SKM-1 (cell line): ENCODE measurements around the gene SLC17A7.

Experiments
- DNase-seq: peaks from one replicate; lab custom pipeline; 2025; ENCODE audit not compliant: unreplicated experiment; lab: John Stamatoyannopoulos, UW

SLC17A7 gene

DNA sequence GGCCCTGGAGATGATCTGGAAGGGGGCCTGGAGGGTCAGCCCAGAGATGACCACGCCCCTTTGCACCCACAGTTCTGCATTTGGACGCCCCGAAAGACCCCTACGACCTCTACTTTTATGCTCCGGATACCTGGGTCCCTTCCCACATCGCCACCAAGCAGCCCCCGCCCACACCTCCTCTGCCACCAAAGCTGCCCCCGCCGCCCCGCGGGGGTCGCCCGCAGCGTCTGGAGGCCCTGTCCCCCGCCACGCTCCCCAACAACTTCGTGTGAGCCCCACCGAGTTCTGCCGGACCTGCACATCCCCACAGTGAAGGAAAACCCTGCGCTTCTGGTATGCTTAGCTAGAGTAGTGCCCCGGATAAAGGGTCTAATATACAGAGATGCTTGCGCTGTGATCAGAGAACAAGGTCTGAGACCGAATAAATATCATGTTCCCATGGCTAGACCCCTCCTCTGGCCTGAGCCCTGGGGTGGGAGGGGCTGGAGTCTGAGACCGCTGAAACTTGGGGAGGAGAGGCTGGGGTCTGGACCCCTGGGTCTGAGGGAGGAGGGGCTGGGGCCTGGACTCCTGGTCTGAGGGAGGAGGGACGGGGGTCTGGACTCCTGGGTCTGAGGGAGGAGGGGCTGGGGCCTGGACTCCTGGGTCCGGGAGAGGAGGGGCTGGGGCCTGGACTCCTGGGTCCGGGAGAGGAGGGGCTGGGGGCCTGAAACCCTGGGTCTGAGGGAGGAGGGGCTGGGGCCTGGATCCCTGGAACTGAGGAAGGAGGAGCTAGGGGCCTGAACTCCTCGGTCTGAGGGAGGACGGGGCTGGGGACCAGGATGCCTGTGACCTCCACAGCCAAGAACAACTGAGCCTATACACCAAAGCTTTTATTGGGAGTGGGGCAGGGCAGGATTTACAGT, 12.5 kb downstream of the SLC17A7 start:
- DNase-seq: no peak

DNA sequence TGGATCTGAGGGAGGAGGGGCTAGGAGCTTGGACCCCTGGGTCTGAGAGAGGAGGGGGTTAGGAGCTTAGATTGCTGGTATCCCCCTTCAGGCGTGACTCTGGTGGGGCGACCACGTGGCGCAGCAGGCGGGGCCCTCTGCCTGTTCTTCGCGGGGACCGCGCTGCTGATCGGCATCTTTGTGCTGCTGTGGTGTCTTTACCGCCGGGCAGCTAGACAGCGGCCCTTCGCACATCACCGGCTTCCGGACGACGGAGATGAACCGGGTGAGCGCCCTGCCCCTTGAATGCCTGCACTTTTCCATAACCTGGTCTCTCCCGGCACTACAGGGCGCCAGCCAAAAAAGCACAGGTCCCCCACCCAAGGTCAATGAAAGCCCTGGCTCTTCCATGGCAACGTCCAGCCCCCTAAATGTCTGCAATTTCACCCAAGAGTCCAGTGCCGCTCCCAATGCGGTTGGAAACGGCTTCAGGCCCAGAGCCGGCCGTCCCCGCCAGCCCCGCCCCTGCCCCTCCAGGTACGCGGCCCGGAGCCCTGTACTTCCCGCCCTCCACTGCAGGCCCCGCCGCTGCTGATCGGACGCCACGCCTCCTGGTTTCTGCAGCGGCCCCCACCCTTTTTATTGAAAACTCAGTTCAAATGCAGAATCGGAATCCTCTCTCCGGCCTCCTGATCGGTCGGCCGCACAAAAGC, 13.3 kb downstream of the SLC17A7 start:
- no peak for DNase-seq

DNA sequence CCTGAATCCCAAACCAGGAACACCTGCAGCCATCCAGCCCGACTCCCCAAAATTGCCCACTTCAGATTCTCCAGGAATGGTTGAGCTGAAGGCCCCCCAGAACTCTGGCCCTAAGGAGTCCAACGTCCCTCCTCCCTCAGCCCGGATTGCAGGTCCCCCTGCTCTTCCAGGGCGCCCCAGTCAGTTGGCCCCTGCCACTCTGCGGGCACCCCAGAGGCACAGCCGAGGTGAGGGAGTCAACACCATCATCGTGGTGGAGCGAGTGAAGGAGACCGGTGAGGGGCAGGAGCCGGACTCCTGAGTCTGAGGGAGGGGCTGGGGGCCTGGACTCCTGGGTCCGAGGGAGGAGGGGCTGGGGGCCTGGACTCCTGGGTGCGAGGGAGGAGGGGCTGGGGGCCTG, 14.0 kb downstream of the SLC17A7 start:
- DNase-seq: no peak

DNA sequence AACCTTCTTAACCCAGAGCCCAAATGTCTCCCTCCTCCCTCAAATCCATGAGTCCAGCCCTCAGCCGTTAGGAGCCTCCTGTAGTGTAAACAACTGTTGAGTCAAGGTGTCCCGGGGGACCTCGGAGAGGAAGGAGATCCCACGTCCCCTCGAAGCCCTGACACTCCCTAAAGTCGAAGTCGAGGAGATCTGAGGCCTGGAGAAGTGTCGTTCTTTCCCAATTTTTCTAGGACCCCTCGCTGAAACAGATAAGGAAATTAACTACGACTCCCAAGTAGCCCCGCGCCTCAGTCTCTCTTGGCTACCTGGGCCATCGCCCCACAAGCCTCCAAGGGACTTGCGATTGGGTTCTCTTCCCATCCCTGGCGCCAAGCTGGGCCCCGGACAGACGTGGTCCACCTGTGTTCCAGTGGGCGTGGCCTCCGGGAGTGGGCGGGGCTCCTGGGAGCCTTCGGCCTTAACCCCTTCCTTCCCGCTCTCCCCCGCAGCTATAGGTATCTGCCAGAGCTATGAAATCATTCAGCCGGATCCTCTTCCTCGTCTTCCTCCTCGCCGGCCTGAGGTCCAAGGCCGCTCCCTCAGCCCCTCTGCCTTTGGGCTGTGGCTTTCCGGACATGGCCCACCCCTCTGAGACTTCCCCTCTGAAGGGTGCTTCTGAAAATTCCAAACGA, 15.3 kb downstream of the SLC17A7 start:
- no peak for DNase-seq

DNA sequence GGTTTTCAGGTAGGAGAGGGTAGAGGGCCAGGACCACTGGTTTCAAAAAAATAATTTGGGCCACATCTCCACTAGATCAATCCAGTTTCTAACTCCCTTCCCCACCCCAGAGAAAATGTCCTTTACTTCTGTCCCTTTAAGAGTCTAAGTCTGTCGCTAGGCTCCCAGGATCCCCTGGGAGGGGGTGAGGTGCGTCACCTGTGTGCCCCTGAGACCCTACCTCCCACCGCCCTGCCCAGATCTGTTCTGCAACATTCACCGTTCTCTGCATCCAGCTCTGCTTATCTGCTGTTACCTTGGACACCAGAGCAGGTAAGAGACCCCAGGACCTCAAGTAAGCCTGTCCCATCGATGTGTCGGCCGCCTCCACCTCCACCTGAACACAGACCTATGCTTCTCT, 16.1 kb downstream of the SLC17A7 start, which contains the start of gene GFY:
Gene GFY, plus strand, starts transcription at position 211 of the 400 bp plus-strand sequence. CDS start 1,043 bp downstream, outside the sequence.
- no peak for DNase-seq

DNA sequence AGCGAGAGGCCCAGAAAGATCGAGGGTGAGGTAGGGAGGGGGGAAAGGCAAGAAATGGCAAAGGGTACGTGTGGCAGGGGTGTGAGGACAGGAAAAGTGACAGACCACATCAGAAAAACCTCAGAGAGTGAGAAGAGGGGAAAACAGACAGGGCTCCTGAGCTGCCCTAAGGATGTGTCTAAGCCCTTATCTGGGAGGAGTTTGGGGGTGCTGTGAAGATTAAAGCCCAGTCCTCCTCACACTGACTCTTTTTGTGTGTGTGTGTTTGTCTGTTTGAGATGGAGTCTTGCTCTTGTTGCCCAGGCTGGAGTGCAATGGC, 17.4 kb downstream of the SLC17A7 start:
- no peak for DNase-seq

DNA sequence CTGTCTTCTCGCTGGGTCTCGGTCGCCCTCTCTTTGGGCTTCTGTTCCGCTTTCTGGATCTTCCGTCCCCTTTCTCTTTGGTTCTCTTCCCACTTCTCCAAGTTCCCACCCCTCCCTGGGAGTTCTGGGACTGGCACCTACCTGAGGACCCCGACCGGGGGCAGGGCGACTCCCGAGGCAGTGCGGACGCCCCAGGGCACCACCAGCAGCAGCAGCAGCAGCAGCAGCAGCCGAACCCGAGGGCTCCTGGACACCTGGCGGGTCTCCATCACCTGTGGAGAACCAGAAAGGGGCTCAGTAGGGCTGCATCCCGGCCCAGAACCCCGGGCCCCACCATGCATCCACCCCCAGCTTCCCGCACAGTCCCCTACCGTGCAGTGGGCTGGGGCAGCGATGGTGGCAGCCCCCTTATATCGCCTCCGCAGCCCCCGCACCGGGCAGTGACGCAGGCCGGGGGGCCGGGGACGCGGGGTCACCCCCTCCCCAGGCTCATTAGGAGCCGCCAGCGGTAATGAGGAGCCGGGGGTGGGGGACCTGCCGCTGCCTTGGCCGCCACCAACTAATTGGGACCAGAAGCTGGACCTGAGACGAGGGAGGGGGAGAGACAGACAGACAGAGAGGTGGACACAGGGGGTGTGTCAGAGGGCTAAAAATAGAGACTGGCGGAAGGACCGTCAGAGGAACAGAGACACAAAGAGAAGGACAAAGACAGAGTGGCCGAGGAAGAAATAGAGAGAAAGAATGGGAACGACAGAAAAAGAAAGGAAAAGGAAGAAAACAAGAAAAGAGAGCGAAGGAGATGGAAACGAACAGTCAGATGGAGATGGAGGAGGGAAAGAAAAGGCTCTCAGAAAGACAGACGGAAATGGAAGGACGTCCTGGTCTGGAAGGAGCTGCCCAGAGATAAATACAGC, 18.0 kb downstream of the SLC17A7 start, which contains the start of gene PTH2:
Gene PTH2, minus strand, starts transcription at position 371 of the 914 bp plus-strand sequence. Its CDS starts 102 bp downstream, at position 269.
- DNase-seq: no peak

DNA sequence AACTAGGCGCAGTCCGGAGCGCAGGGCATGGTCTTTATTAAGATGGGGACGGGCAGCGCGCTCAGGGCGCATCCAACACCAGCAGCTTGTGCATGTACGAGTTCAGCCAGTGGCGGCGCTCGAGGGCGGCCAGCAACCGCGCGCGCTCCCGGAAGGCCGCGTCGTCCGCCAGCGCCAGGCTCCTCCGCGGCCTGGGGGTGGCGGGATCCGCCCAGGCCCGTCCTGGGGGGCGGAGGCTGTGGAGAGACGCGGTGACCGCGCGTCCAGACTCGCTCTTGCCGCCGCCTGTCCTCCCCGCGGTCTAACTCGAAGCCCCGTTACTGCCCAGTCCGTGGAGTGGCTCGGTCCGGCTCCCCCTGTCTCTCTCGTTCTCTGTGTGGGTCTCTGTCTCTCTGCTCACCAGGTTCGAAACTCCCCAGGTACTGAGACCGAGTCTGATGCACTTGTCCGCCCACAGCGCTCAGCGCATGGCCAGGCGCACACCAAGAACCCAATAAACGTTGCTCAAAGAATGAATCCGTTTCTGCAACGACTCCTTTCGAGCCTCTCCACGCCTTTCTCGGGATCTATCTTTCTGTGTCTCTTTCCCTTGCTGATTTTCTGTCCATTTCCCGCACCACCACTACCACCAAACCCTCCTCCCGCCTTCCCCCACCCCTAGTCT, 18.8 kb downstream of the SLC17A7 start:
- no peak for DNase-seq

DNA sequence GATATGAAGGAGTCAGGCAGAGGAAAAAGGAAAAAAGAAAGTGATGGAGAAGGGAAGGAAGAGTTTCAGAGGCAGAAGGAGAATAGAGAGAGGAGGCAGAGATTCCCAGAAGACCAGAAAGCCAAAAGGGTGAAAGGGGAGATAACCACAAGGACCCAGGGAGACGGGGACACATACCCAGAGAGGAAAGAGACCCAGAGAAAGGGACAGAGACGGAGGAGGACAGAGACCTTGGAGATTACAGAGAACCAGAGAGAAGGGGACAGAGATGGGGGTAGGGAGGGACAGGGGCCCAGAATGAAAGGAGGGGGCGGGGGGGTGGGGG, 19.5 kb downstream of the SLC17A7 start:
- DNase-seq: no peak

DNA sequence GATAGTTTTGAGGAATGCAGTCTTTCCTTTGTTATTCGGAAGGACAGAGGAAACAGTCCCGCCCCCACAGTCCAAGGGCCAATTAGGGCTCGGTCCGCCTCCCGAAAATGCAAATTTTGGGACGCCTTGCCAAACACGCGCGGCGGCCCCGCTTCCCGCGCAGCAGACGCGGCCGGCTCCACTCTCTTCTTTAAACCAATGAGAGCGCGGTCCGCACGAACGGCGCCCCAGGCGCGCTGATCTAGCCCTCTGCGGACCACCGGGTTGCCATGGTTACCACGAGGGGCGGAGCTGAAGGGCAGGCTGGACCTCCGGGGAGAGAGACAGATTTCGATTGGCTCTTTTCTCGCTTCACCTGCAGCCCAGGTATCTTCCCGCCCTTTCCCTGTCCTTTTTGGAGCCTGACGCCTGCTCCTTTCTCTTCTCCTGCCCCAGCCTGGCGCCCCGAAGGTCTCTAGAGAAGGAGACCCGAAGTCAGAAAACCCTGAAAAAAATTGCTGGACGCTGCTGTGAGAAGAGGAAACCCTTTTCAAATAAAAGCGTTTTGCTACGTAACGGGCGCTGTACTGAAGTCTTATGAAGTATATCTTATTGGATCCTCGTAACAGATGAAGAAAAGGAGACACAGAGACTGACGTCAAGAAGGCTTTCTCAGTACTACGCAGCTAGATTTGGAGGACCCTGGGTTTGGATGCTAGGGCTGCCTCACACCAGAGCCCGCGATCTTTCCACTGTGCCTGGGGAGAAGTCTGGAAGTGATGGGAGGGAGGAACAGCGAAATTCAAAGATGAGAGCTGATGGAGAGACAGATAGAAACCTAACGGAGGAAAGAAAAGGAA, 20.1 kb downstream of the SLC17A7 start:
- no peak for DNase-seq

DNA sequence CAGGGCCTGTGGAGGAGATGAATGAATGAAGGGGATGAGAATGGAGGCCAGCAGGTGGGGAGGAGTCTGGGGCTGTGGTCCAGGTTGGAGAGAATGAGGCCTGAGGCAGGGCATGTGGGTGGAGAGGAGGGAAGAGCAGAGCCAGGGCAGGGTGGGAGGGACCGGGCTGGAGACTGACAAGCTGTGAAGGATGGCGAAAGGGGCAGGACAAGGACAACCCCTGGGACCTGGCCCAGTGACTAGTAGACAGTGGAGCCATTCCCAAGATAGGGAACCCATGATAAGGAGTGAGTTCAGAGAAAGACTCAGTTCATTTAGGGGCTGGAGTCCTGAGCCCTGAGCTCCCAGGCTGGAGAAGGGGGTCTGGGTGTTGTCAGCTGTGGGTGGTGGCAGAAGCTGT, 21.1 kb downstream of the SLC17A7 start:
- DNase-seq: no peak

DNA sequence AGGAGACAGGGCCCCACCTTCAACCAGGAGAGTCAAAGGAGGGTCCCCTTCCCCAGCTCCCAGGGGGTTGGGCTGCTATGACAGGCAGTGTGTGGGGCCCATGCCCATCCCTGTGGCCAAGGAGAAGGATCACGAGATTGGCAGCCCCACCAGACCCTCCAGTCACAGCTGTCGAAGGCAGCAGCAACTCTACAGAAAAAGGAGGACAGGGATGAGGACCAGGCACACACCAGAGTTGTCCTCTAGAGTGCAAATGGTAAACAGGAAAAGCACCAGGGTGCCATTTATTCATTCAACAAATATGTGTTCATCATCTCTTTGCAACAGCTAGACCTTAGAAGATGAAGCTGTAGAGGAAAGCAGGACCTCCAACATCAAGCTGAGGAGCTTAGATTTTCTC, 22.2 kb downstream of the SLC17A7 start:
- no peak for DNase-seq

DNA sequence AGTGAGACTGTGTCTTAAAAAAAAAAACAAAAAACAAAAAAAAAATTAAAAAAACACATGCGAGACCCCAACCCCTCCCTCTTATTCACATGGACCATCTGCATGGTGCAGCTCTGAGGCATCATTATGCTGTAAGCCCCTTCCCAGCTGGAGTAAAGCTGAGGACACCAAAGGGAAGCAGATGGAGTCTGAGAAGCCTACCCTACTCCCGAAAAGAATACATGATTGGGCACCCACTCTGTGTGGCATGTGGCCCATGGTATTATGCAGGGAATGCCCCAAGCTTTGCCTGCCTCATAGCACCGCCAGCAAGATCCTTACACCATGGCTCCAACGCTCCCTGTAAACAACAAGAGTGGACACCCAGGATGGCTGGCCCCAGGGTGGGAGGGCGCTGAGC, 22.8 kb downstream of the SLC17A7 start:
- DNase-seq: no peak

DNA sequence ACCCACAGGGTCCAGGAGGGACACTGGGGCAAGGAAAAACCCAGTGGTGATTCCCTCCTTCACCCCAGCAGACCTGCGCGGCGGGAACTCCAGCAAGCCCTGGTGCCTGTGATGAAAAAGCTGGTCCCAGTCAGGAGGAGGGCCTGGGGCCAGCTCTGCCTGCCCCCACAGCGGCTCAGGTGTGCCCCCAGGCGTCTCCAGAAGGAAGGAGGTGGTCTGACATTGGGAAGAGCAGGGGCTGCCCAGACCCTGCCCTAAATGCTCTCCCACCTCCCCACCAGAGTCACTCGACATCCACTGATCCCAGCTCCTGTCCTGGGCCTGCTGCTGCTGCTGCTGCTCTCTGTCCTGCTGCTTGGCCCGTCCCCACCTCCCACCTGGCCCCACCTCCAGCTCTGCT, 24.2 kb downstream of the SLC17A7 start:
- no peak for DNase-seq

DNA sequence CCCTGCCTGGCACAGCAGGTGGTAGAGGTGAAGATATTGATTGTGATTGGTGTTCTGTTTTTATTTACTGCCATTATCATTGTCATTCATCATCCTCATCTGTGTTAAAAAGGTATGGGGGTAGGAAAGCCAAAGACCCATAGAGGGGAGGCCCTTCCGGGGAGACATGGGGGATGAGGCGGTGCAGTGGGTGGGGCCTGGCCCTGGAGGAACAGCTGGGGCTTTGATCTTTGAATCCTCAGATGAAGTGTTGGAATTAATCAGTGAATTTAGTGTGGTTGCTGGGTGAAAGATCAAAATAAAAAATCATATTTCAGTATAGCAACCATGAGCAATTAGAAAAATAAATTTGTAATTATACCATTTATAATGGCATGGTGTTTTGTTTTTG, 25.5 kb downstream of the SLC17A7 start:
- DNase-seq: no peak

DNA sequence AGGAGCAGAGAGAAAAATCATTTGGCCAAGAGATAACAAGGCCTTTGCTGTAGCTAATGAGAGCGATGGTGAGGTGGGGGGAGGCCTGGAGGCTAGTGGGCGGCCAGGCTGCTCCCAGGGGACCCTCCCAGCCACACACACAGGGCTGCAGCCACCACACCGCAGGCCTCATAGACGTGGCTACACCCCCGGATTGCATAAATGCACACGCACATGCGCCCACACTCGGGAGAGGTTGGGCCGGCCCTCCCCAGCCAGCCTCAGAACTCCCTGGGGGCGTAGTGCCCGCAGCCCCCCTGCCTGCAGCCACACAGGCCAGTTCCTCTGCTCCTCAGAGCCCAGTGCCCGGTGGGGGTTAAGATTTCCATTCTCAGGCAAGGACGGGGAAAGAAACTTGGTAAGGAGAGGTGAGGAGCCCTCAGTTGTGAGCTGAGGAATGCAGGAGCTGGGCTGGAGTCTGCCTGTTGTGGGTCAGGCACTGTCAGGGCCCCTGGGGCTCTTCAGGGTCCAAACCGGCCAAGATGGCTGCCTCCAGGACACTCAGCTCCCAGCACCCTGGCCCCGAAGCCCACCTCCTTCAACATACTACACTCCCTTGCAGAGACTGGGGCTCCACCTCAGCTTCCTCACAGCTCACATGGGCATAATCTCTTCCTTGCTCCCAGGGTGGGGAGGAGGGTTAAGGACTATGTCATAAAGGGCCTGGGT, 26.1 kb downstream of the SLC17A7 start:
- DNase-seq: no peak

DNA sequence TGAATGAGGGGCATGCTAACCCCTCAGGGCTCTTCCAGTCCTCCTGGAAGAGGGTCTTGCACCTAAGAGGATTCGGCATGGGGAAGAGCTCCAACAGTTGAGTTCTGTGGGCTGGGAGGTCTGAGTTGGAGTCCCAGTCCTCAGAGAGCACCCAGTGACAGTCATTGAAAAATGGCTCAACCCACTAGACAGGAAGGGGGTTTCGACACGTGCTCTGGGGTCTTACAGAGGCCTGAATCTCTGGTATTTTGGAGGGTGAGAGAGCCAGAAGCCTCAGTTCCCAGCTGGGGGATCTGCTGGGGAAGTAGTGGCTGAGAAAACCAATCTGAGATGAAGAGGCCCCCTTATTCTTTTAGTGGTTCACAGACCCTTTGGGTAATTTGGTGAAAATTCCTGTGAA, 27.1 kb downstream of the SLC17A7 start:
- no peak for DNase-seq

DNA sequence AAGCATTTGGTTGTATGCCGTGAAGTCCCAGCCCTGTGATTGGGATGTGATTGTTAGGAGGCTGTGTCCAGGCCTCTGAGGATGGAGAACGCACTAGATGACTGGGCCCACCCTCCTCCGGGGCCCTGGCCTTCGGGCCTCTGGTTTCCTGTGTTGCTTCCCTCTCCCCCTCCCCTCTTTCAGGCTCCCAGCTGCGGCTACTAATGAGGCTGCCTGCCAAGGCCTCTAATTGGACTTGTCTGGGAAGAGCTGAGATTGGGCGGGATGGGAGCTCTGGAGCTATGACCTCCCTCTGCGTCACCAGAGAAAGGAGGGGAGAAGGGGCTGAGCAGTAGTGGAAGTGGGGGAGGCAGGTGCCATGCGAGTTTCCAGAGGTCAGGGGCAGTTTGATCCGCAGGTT, 28.0 kb downstream of the SLC17A7 start:
- DNase-seq: no peak
